Chondrocyte (in vitro differentiated cells): ENCODE measurements around the gene CHURC1. TPM values are rescaled to one million over a fixed set of nuclear protein-coding genes. Genes with fewer than 3 reads are reported as not detected.

Experiments
- DNase-seq: peaks from one replicate; pipeline ENCODE4 v3.0.0; 2021; ENCODE audit warnings: mixed read lengths, low spot score
- H3K27ac Mint-ChIP-seq: one replicate; pipeline ENCODE4 v1.8.0; 2021; ENCODE audit warnings: mild to moderate bottlenecking, moderate library complexity, mixed read lengths; ENCODE audit not compliant: unreplicated experiment
- H3K27me3 Mint-ChIP-seq: 2 replicates; pipeline ENCODE4 v1.8.0; 2021; ENCODE audit warnings: low read depth, mixed read lengths
- H3K36me3 Mint-ChIP-seq: 2 replicates; pipeline ENCODE4 v1.8.0; 2021; ENCODE audit warnings: low read depth, mixed read lengths
- H3K4me1 Mint-ChIP-seq: 2 replicates; pipeline ENCODE4 v1.8.0; 2021; ENCODE audit warnings: low read depth, mild to moderate bottlenecking, mixed read lengths
- H3K4me3 Mint-ChIP-seq: one replicate; pipeline ENCODE4 v1.8.0; 2021; ENCODE audit warnings: mild to moderate bottlenecking, moderate library complexity, mixed read lengths; ENCODE audit not compliant: unreplicated experiment
- H3K9me3 Mint-ChIP-seq: 2 replicates; pipeline ENCODE4 v1.8.0; 2021; ENCODE audit warnings: low read depth, mixed read lengths
- total RNA-seq: library from RNA; stranded (reverse); gene quantifications from 3 replicates; pipeline ENCODE4 v1.2.1, GENCODE V29; 2021
- TF ChIP-seq, protein P1 (sequence below): fragments of 200-600 bp; sonication (generic); IDR thresholded peaks from 2 replicates; pipeline ENCODE4 v1.5.0; 2021; ENCODE audit warnings: antibody characterized with exemption, mild to moderate bottlenecking, moderate library complexity

CHURC1 gene
- total RNA-seq, 1 donor from 2014 or later = 46.9 TPM

DNA sequence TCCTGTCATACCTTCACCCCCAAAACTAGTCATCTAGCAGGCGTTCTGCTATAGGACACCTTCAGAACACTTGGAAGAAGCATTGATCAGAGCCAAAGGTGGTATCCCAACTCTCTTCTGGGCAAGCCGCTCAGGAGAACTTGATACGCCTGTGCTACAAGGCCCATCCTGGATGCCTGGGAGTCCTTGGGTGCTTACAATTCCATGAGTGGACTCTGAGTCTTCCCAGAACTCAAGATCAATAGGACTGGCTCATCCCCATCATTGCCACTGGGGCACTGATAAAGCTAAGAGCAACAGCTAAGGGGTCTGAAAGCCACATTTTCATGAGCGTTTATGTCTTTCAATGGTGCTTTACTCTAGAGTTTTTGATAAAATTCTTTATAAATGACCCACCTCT is 36.4 kb upstream of the CHURC1 start:
- Mint-ChIP-seq H3K27ac (no peak overlapping the region), H3K4me3 (no peak overlapping the region), H3K4me1 (peaks cover 9% of the 10 kb centered on the region), H3K9me3 (no peaks in the 10 kb centered on the region), H3K27me3 (peaks cover 28% of the 10 kb centered on the region), H3K36me3 (no peaks in the 10 kb centered on the region)
- TF ChIP-seq, protein P1, sequence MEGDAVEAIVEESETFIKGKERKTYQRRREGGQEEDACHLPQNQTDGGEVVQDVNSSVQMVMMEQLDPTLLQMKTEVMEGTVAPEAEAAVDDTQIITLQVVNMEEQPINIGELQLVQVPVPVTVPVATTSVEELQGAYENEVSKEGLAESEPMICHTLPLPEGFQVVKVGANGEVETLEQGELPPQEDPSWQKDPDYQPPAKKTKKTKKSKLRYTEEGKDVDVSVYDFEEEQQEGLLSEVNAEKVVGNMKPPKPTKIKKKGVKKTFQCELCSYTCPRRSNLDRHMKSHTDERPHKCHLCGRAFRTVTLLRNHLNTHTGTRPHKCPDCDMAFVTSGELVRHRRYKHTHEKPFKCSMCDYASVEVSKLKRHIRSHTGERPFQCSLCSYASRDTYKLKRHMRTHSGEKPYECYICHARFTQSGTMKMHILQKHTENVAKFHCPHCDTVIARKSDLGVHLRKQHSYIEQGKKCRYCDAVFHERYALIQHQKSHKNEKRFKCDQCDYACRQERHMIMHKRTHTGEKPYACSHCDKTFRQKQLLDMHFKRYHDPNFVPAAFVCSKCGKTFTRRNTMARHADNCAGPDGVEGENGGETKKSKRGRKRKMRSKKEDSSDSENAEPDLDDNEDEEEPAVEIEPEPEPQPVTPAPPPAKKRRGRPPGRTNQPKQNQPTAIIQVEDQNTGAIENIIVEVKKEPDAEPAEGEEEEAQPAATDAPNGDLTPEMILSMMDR = no peak
- no peak for DNase-seq

DNA sequence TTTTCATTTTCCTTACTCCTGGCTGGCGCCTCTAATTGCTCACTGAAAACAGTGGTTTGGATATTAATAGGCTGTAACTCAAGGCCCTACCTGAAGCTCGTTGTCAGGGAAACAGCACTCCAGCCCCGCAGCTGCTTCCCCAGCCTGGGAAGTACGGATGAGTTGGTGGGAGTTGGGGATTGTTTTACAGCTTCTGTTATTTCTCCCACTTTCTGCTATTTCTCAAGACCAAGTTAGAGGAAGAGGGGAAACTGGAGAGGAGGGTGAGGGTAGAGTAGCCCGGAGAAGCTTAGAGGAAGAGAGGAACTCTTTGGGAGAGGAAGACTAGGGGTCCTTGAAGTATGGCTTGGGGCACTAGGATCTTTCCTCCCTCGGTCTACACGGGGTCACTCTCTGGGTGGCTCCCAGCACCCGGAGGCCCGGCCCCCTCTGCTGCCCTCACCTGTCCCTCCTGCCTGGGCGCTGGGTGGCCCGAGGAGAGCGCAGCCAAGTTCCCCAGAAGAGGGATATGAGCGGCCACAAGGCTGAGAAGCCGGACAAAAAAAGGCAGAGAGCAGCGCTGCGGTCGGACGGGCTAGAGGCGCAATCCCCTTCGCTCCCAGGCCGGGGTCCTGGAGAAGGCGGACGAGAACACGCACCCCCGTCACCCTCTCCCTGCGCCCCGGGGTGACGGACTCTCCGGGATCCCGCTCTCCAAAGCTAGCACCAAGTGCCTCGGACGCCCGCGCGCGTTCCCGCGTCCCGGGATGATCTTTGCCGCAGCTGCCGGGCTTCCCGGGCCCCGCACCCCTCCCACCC is 35.2 kb upstream of the CHURC1 start:
- TF ChIP-seq, protein P1 = no peak
- peaks cover 9% of the 10 kb centered on the region for H3K4me1 Mint-ChIP-seq
- H3K9me3 Mint-ChIP-seq = no peaks in the 10 kb centered on the region
- H3K27ac Mint-ChIP-seq = no peak overlapping the region
- DNase-seq = no peak
- H3K27me3 Mint-ChIP-seq = peaks cover 36% of the 10 kb centered on the region
- H3K4me3 Mint-ChIP-seq = peak overlapping the region; percentile 74
- peaks cover 2% of the 10 kb centered on the region for H3K36me3 Mint-ChIP-seq

DNA sequence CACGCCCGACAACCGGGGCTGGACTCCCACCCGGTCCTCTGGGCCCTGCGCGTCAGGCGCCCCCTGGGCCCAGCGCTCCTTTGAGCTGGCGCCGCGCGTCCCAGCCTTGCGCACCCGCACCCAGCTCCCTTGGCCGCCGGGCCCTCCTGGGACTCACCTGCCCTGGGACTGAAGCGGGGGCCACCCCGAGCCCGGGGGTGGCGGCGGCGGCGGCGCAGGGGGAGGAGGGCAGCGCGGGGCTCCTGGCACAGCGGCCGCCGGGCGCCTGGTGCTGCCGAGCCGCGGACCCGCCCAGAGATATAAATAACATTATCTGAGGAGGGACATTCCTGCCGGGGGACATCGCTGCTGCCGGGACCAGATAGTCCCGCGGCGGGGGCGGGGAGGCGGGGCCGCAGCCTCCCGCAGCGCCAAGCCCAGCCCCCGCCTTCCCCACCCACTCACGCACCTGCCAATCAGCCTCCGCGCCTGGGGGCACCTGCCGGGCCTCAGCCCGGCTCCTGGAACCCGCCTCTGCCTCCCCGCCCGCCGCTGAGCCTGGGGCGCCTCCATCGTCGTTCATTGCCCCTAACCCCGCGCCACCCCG is 34.5 kb upstream of the CHURC1 start, which contains the start of gene SPTB:
Gene SPTB, minus strand, starts transcription at position 273 of the 586 bp plus-strand sequence. CDS start 56,813 bp downstream, outside the sequence.
- Mint-ChIP-seq H3K4me3 (peak within 1 kb of the TSS; percentile 74), H3K27me3 (peaks cover 36% of the 10 kb centered on the region), H3K36me3 (peaks cover 2% of the 10 kb centered on the region), H3K9me3 (no peaks in the 10 kb centered on the region), H3K4me1 (peaks cover 9% of the 10 kb centered on the region), H3K27ac (no peak within 1 kb of the TSS)
- DNase-seq = no peak
- TF ChIP-seq, protein P1 = no peak

DNA sequence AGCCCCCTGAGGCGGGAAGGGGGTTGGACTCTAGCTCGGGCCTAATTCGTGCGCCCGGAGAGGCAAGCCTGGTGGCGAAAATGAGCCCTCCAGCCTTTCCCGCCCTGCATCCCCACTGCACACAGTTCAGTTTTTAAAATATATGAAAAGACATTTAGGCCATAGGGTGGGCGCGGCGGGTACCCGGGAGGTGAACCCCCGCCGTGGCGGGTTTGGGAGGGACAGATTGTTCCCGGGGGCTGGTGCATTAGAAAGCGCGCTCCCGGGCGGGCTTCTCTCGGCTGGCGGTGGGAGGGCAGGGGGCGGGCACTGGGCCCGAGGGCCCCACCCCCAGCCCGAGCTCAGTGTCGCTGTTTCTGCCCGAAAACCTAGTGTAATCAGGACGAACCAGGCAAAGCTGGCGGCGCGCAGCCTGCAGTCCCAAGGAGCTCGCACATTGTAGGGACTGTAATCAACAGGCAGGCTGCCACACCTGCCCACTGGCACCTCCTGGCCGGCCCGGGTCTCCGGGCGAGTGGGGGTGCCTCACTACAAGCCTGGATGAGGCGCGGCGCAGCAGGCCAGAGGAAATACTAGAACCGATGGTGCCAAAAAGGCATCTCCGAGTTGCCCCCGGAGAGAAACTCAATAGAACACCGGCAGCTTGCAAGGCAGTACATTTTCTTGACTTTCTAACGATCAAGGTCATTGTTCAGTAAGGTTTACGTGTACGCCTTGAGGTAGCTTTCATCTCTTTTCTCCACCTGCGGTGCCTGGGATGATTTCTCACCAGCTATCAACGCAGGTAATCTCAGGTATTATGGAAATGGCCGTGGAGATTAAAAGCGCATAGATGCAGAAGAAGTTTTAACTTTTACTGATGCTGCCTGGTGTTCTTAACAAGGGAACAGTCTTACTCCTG is 33.8 kb upstream of the CHURC1 start:
- Mint-ChIP-seq H3K27ac (no peak overlapping the region), H3K36me3 (peaks cover 2% of the 10 kb centered on the region), H3K4me3 (peak overlapping the region; percentile 74), H3K4me1 (peaks cover 9% of the 10 kb centered on the region), H3K27me3 (peaks cover 39% of the 10 kb centered on the region), H3K9me3 (no peaks in the 10 kb centered on the region)
- TF ChIP-seq, protein P1 = no peak
- DNase-seq = no peak

DNA sequence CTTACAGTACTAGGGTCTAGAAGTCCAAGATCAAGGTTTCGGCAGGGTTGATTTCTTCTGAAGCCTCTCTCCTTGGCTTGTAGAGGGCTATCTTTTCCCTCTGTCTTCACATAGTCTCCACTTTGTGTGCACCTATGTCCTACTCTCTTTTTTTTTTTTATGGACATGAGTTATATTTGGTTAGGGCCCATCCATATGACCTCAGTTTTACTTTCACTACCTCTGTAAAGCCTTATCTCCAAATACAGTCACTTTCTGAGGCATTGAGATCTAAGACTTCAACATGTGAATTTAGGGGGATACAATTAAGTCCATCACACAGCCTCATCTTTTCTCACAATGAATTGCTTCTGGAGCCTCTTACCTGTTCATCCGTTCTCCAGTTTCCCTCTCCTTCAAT is 28.7 kb upstream of the CHURC1 start:
- Mint-ChIP-seq H3K4me1 (peaks cover 3% of the 10 kb centered on the region), H3K27ac (no peak overlapping the region), H3K27me3 (peaks cover 47% of the 10 kb centered on the region), H3K36me3 (peaks cover 5% of the 10 kb centered on the region), H3K4me3 (no peak overlapping the region), H3K9me3 (no peaks in the 10 kb centered on the region)
- TF ChIP-seq, protein P1 = no peak
- DNase-seq = no peak
